ENCODE measurements around the gene VWA8. TPM values are rescaled to one million over a fixed set of nuclear protein-coding genes. Genes with fewer than 3 reads are reported as not detected.

The VWA8 gene
- total and polyA plus RNA-seq, 2 of the 8 experiments (the other 6 are each of a cell fraction or from before 2014, with no cell fraction given), result 5.9 to 19.6 TPM

GRCh38 chr13:41960637-41961465 lies at the start of gene VWA8 (continued):
- TF ChIP-seq CHD7 (IDR thresholded peaks at IDR 0.05; ENCODE audit: insufficient replicate concordance, low read length) (peak; percentile 25), CHD1 (IDR thresholded peaks at IDR 0.05; ENCODE audit: low read depth, low read length) (no peak), ASH2L (IDR thresholded peaks at IDR 0.05; ENCODE audit: low read length) (peak; percentile 98), PHF8 (conservative IDR thresholded peaks at IDR 0.05; ENCODE audit: low read depth, low read length) (peak; percentile 91), CTCF (IDR thresholded peaks at IDR 0.05; ENCODE audit: control extremely low read depth in 1 of 3, insufficient read depth in 1 of 3, low read depth in 1 of 3, low read length in 3 of 3) (no peak), BCL11A (IDR thresholded peaks at IDR 0.05; ENCODE audit: low read depth in 2 of 2, low read length in 2 of 2) (no peak), SAP30 (IDR thresholded peaks at IDR 0.05; ENCODE audit: insufficient read depth, insufficient replicate concordance, low read length) (no peak)
